Liver (tissue), 9 donors: ENCODE results near the gene SRSF10. TPM values are rescaled to one million over a fixed set of nuclear protein-coding genes. Genes with fewer than 3 reads are reported as not detected.
"Not testable (repeated sequence)": the region's sequence is repeated elsewhere in the genome, so short reads cannot be mapped to it uniquely, and the experiment has no call there.

Experiments
- DNase-seq: peaks from one replicate; pipeline ENCODE4 v3.0.0-alpha.2; 2017; ENCODE audit warnings: low spot score
- H3K27ac ChIP-seq, 2 donors: one replicate each; pipeline ENCODE4 v1.7.0; 2013; ENCODE audit warnings: inconsistent platforms in 2 of 2, low read length in 2 of 2, control low read depth in 1 of 2, low read depth in 1 of 2, mild to moderate bottlenecking in 1 of 2
- H3K27me3 ChIP-seq, 4 donors: one replicate each; pipeline versions ENCODE4 v1.6.1 to v1.7.0; 2013; ENCODE audit warnings: low read length in 3 of 4, inconsistent platforms in 1 of 4, mild to moderate bottlenecking in 1 of 4, moderate library complexity in 1 of 4; ENCODE audit not compliant: control insufficient read depth in 4 of 4, insufficient read depth in 4 of 4
- H3K36me3 ChIP-seq, 4 donors: one replicate each; pipeline versions ENCODE4 v1.6.1 to v1.7.0; 2013; ENCODE audit warnings: low read length in 3 of 4, mild to moderate bottlenecking in 3 of 4, low read depth in 1 of 4, moderate library complexity in 1 of 4; ENCODE audit not compliant: control insufficient read depth in 4 of 4, insufficient read depth in 3 of 4
- H3K4me1 ChIP-seq, 4 donors: one replicate each; pipeline versions ENCODE4 v1.6.1 to v1.7.0; 2013; ENCODE audit warnings: low read length in 3 of 4, mild to moderate bottlenecking in 3 of 4, moderate library complexity in 1 of 4; ENCODE audit not compliant: control insufficient read depth in 4 of 4, insufficient read depth in 4 of 4
- H3K4me3 ChIP-seq, 3 donors: one replicate each; pipeline versions ENCODE4 v1.6.1 to v1.7.0; 2013; ENCODE audit warnings: low read length in 3 of 3, control low read depth in 1 of 3, low read depth in 1 of 3, mild to moderate bottlenecking in 1 of 3
- H3K9ac ChIP-seq, 2 donors: one replicate each; pipeline ENCODE4 v1.7.0; 2013; ENCODE audit warnings: low read length in 2 of 2, mild to moderate bottlenecking in 2 of 2, moderate library complexity in 2 of 2, control low read depth in 1 of 2, low read depth in 1 of 2
- H3K9me3 ChIP-seq, 4 donors: one replicate each; pipeline versions ENCODE4 v1.6.1 to v1.7.0; 2013; ENCODE audit warnings: low read length in 3 of 4; ENCODE audit not compliant: control insufficient read depth in 4 of 4
- EGR1 ChIP-seq, 2 donors: IDR thresholded peaks; 2 replicates each; pipeline ENCODE4 v1.6.1; 2016 to 2018; ENCODE audit warnings: antibody characterized with exemption in 2 of 2, low read depth in 2 of 2
- FOXA1 ChIP-seq: IDR thresholded peaks from 2 replicates; pipeline ENCODE4 v1.6.1; 2016; ENCODE audit warnings: antibody characterized with exemption
- FOXA2 ChIP-seq: IDR thresholded peaks from 2 replicates; pipeline ENCODE4 v1.6.1; 2016; ENCODE audit warnings: antibody characterized with exemption
- GABPA ChIP-seq, 2 donors: IDR thresholded peaks in 1 of 2; conservative IDR thresholded peaks in 1 of 2; 2 replicates each; pipeline ENCODE4 v1.6.1; 2016; ENCODE audit warnings: antibody characterized with exemption in 2 of 2, mild to moderate bottlenecking in 1 of 2, moderate library complexity in 1 of 2
- JUND ChIP-seq, 2 donors: IDR thresholded peaks; 2 replicates each; pipeline ENCODE4 v1.6.1; 2016; ENCODE audit warnings: antibody characterized with exemption in 2 of 2
- NR2F2 ChIP-seq: IDR thresholded peaks from 2 replicates; pipeline ENCODE4 v1.6.1; 2016; ENCODE audit warnings: antibody characterized with exemption
- RXRA ChIP-seq, 2 donors: IDR thresholded peaks; 2 replicates each; pipeline ENCODE4 v1.6.1; 2017 to 2018; ENCODE audit warnings: antibody characterized with exemption in 2 of 2, mild to moderate bottlenecking in 1 of 2
- SP1 ChIP-seq: IDR thresholded peaks from 2 replicates; pipeline ENCODE4 v1.6.1; 2018; ENCODE audit warnings: antibody characterized with exemption, mild to moderate bottlenecking
- TAF1 ChIP-seq: conservative IDR thresholded peaks from 2 replicates; pipeline ENCODE4 v1.6.1; 2016; ENCODE audit warnings: antibody characterized with exemption, mild to moderate bottlenecking
- YY1 ChIP-seq: IDR thresholded peaks from 2 replicates; pipeline ENCODE4 v1.6.1; 2016; ENCODE audit warnings: antibody characterized with exemption, mild to moderate bottlenecking
- whole genome bisulfite sequencing: extraction: QIAGEN DNeasy Blood & Tissue Kit; methylation state at CpG from one replicate; pipeline ENCODE4 v1.1.7; 2013; 5-methylcytosine and 5-hydroxymethylcytosine counted together
- polyA plus RNA-seq, 2 donors: library from polyadenylated mRNA; stranded (reverse) in 1 of 2; unstranded in 1 of 2; fragments of 200-250 nt in 1 of 2; fragments of >200 nt in 1 of 2; fragmentation: Nextera tagmentation in 1 of 2; extraction: Ambion mirVana in 1 of 2; gene quantifications; one replicate each; pipeline versions ENCODE4 v1.2.1 to v1.2.3, GENCODE V29; 2013 to 2015
- total RNA-seq, 2 donors: library from RNA; depleted of rRNA; stranded (reverse); fragments of >200 nt; gene quantifications; one replicate each; pipeline ENCODE4 v1.2.3, GENCODE V29; 2014
- TF ChIP-seq, protein P1 (sequence below): IDR thresholded peaks from 2 replicates; pipeline ENCODE4 v1.6.1; 2016; ENCODE audit warnings: antibody characterized with exemption
- TF ChIP-seq, protein P2 (sequence below): IDR thresholded peaks from 2 replicates; pipeline ENCODE4 v1.6.1; 2016; ENCODE audit warnings: antibody characterized with exemption
- TF ChIP-seq, protein P3 (sequence below): fragments of 150-350 bp; IDR thresholded peaks from 2 replicates; pipeline ENCODE4 v1.5.1; 2017; ENCODE audit warnings: improper control_type of control experiment, low read depth, low read length; ENCODE audit not compliant: missing input control
- donor health status: healthy.
- donor health status: healthy.
- donor health status: healthy.
- donor health status: healthy.
- donor health status: healthy.

Gene SRSF10
- total and polyA plus RNA-seq, 4 donors: 29.9 to 77.5 (median 63.8) TPM

DNA sequence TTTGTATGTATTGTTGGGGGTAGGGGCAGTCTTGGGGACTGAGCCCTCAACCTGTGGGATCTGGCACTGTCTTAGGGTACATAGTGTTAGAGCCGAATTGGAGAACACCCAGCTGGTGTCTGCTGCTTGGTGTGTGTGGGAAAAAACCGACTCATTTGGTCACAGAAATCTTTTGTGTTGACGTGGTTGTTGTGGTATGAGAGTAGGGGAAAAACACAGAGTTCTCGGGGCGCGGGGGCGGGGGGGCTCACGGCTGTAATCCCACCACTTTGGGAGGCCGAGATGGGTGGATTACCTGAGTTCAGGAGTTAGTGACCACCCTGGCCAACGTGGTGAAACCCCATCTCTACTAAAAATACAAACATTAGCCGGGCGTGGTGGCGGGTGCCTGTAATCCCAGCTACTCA, 15.3 kb upstream of the SRSF10 start:
- Histone ChIP-seq H3K27me3 (no peaks in the 10 kb centered on the region), H3K4me3 (no peak overlapping the region), H3K9ac (no peak overlapping the region), H3K27ac (no peak overlapping the region), H3K36me3 (no peaks in the 10 kb centered on the region), H3K4me1 (no peaks in the 10 kb centered on the region), H3K9me3 (no peaks in the 10 kb centered on the region)
- DNase-seq: no peak
- WGBS: 87% methylated on average over 13 of the region's 13 CpGs
- TF ChIP-seq, protein P1, sequence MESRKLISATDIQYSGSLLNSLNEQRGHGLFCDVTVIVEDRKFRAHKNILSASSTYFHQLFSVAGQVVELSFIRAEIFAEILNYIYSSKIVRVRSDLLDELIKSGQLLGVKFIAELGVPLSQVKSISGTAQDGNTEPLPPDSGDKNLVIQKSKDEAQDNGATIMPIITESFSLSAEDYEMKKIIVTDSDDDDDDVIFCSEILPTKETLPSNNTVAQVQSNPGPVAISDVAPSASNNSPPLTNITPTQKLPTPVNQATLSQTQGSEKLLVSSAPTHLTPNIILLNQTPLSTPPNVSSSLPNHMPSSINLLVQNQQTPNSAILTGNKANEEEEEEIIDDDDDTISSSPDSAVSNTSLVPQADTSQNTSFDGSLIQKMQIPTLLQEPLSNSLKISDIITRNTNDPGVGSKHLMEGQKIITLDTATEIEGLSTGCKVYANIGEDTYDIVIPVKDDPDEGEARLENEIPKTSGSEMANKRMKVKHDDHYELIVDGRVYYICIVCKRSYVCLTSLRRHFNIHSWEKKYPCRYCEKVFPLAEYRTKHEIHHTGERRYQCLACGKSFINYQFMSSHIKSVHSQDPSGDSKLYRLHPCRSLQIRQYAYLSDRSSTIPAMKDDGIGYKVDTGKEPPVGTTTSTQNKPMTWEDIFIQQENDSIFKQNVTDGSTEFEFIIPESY: no peak
- TF ChIP-seq FOXA1 (no peak), FOXA2 (no peak), EGR1 (IDR thresholded peaks at IDR 0.05; ENCODE audit: low read depth in 2 of 2) (no peak), NR2F2 (no peak), SP1 (no peak), TAF1 (no peak), JUND (IDR thresholded peaks at IDR 0.05) (no peak), YY1 (no peak)
- TF ChIP-seq, protein P2, sequence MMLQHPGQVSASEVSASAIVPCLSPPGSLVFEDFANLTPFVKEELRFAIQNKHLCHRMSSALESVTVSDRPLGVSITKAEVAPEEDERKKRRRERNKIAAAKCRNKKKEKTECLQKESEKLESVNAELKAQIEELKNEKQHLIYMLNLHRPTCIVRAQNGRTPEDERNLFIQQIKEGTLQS: no peak

DNA sequence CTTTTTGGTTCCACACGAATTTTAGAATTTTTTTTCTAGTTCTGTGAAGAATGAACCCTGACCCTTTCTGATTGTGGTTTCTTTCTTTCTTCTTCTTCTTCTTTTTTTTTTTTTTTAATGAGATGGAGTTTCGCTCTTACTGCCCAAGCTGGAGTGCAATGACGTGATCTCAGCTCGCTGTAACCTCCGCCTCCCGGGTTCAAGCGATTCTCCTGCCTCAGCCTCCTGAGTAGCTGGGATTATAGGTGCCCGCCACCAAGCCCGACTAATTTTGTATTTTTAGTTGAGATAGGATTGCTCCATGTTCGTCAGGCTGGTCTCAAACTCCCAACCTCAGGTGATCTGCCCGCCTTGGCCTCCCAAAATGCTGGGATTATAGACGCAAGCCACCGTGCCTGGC, 11.9 kb upstream of the SRSF10 start:
- 94% methylated on average over 13 of the region's 13 CpGs for WGBS
- H3K27me3 ChIP-seq, H3K9ac ChIP-seq, H3K36me3 ChIP-seq, H3K9me3 ChIP-seq, H3K27ac ChIP-seq, H3K4me3 ChIP-seq, DNase-seq, H3K4me1 ChIP-seq: not testable (repeated sequence)

DNA sequence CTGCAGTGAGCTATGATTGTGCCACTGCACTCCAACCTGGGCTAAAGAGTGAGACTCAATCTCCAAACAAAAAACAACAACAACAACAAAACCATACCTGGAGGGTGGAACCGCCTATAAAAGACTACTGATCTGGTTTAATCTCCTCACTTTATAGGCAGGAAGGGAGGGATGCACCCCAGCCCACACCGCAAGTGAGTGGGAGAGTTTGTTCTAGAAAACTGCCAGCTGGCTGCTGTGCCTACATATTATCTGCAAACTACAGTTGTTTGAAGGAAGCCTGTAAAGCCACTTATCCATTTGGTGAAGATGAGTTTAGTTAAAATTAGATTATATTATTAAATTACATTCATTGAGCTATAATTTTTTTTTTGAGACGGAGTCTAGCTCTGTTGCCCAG, 9.1 kb upstream of the SRSF10 start:
- H3K4me1 ChIP-seq: peaks cover 0 to 4% (median 0%) of the 10 kb centered on the region in 4 donors
- DNase-seq: no peak
- 90% methylated on average over 3 of the region's 3 CpGs for WGBS
- H3K27ac ChIP-seq: no peak overlapping the region
- TF ChIP-seq GABPA (IDR thresholded peaks at IDR 0.05 in 1 of 2, conservative IDR thresholded peaks at IDR 0.05 in 1 of 2) (no peak), RXRA (IDR thresholded peaks at IDR 0.05) (no peak), FOXA1 (no peak), SP1 (no peak), TAF1 (no peak)
- TF ChIP-seq, protein P2: no peak
- TF ChIP-seq, protein P3, sequence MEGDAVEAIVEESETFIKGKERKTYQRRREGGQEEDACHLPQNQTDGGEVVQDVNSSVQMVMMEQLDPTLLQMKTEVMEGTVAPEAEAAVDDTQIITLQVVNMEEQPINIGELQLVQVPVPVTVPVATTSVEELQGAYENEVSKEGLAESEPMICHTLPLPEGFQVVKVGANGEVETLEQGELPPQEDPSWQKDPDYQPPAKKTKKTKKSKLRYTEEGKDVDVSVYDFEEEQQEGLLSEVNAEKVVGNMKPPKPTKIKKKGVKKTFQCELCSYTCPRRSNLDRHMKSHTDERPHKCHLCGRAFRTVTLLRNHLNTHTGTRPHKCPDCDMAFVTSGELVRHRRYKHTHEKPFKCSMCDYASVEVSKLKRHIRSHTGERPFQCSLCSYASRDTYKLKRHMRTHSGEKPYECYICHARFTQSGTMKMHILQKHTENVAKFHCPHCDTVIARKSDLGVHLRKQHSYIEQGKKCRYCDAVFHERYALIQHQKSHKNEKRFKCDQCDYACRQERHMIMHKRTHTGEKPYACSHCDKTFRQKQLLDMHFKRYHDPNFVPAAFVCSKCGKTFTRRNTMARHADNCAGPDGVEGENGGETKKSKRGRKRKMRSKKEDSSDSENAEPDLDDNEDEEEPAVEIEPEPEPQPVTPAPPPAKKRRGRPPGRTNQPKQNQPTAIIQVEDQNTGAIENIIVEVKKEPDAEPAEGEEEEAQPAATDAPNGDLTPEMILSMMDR: no peak
- no peaks in the 10 kb centered on the region for H3K9me3 ChIP-seq
- H3K9ac ChIP-seq: no peak overlapping the region
- no peaks in the 10 kb centered on the region for H3K27me3 ChIP-seq
- no peak overlapping the region for H3K4me3 ChIP-seq
- H3K36me3 ChIP-seq: no peaks in the 10 kb centered on the region

DNA sequence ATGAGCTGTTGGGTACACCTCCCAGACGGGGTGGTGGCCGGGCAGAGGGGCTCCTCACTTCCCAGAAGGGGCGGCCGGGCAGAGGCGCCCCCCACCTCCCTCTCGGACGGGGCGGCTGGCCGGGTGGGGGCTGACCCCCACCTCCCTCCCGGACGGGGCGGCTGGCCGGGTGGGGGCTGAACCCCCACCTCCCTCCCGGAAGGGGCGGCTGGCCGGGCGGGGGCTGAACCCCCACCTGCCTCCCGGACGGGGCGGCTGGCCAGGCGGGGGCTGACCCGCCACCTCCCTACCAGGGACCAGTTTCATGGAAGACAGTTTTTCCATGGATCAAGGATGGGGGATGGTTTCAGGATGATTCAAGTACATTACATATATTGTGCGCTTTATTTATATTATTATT, 6.9 kb upstream of the SRSF10 start:
- not testable (repeated sequence) for H3K9me3 ChIP-seq, DNase-seq
- 98% methylated on average over 21 of the region's 23 CpGs for WGBS

More for the DNA sequence above, 6.9 kb upstream of the SRSF10 start:
- not testable (repeated sequence) for H3K27ac ChIP-seq, H3K27me3 ChIP-seq, H3K9ac ChIP-seq, H3K4me3 ChIP-seq, H3K36me3 ChIP-seq, H3K4me1 ChIP-seq
